CD8-positive, alpha-beta memory T cell (primary cell): ENCODE measurements around the gene PRSS56. TPM values are rescaled to one million over a fixed set of nuclear protein-coding genes. Genes with fewer than 3 reads are reported as not detected.

ENCODE experiments used
- CTCF ChIA-PET: fragments of 350-600 bp; sonication (Branson Sonifier 250); formaldehyde crosslinking; loops from one replicate; lab custom pipeline; 2021; ENCODE audit warnings: antibody characterized with exemption; lab: Charles Lee
- POLR2A ChIA-PET: fragments of 350-600 bp; sonication (Branson Sonifier 250); formaldehyde crosslinking; loops from one replicate; lab custom pipeline; 2021; ENCODE audit warnings: antibody characterized with exemption; lab: Charles Lee
- DNase-seq, 5 donors: peaks; one replicate each; pipeline versions ENCODE4 v3.0.0 to v3.0.0-alpha.2; 2020 to 2022; ENCODE audit warnings: mixed read lengths in 1 of 5
- H3K27ac ChIP-seq: one replicate; pipeline ENCODE4 v1.7.0; 2013; ENCODE audit warnings: low read depth, mild to moderate bottlenecking, low read length, moderate library complexity
- H3K27me3 ChIP-seq: 2 replicates; pipeline ENCODE4 v1.7.0; 2013; ENCODE audit warnings: low read length, mild to moderate bottlenecking; ENCODE audit not compliant: insufficient read depth, poor library complexity, severe bottlenecking
- H3K36me3 ChIP-seq: 2 replicates; pipeline ENCODE4 v1.7.0; 2013; ENCODE audit warnings: mild to moderate bottlenecking, low read length, moderate library complexity; ENCODE audit not compliant: insufficient read depth
- H3K4me1 ChIP-seq: 2 replicates; pipeline ENCODE4 v1.7.0; 2013; ENCODE audit warnings: mild to moderate bottlenecking, low read length, moderate library complexity; ENCODE audit not compliant: insufficient read depth
- H3K4me3 ChIP-seq: 2 replicates; pipeline ENCODE4 v1.7.0; 2013; ENCODE audit warnings: mild to moderate bottlenecking, low read length
- H3K9me3 ChIP-seq: 2 replicates; pipeline ENCODE4 v1.7.0; 2013; ENCODE audit warnings: mild to moderate bottlenecking, low read length
- H3K27ac Mint-ChIP-seq, 8 donors: one replicate each; pipeline ENCODE4 v1.8.0; 2020 to 2021; ENCODE audit warnings: mixed read lengths in 8 of 8, mild to moderate bottlenecking in 6 of 8, inconsistent platforms in 3 of 8, moderate library complexity in 3 of 8
- H3K27me3 Mint-ChIP-seq, 2 donors: one replicate each; pipeline ENCODE4 v1.8.0; 2020 to 2021; ENCODE audit warnings: mixed read lengths in 2 of 2, mild to moderate bottlenecking in 1 of 2, moderate library complexity in 1 of 2
- H3K36me3 Mint-ChIP-seq, 3 donors: one replicate each; pipeline ENCODE4 v1.8.0; 2020 to 2021; ENCODE audit warnings: mixed read lengths in 3 of 3, inconsistent platforms in 1 of 3, mild to moderate bottlenecking in 1 of 3
- H3K4me1 Mint-ChIP-seq, 3 donors: one replicate each; pipeline ENCODE4 v1.8.0; 2020 to 2021; ENCODE audit warnings: mixed read lengths in 3 of 3, inconsistent platforms in 1 of 3, mild to moderate bottlenecking in 1 of 3
- H3K4me3 Mint-ChIP-seq, 7 donors: one replicate each; pipeline ENCODE4 v1.8.0; 2020 to 2021; ENCODE audit warnings: mixed read lengths in 7 of 7, mild to moderate bottlenecking in 6 of 7, moderate library complexity in 4 of 7, inconsistent platforms in 2 of 7
- H3K9me3 Mint-ChIP-seq, 5 donors: one replicate each; pipeline ENCODE4 v1.8.0; 2020 to 2022; ENCODE audit warnings: mixed read lengths in 5 of 5, mild to moderate bottlenecking in 3 of 5, moderate library complexity in 2 of 5, inconsistent platforms in 1 of 5
- polyA plus RNA-seq: library from polyadenylated mRNA; unstranded; fragments of 300-500 nt; fragmentation: Illumina TruSeq; gene quantifications from one replicate; pipeline ENCODE4 v1.2.3, GENCODE V29; 2021
- total RNA-seq, 2 experiments: library from RNA; stranded (reverse); gene quantifications; one replicate each; pipeline ENCODE4 v1.2.3, GENCODE V29; 2021

Gene PRSS56
- total and polyA plus RNA-seq, 3 experiments from 2014 or later = not detected

GRCh38 chr2:232523402-232523681 lies 3.2 kb downstream of the PRSS56 start:
- peak overlapping the region in 6 of 7 donors; percentile 38 to 74 (median 63) for H3K4me3 Mint-ChIP-seq
- H3K9me3 ChIP-seq = no peaks in the 10 kb centered on the region
- peaks cover 0 to 1% (median 0%) of the 10 kb centered on the region in 3 donors for H3K36me3 Mint-ChIP-seq
- no peaks in the 10 kb centered on the region for H3K9me3 Mint-ChIP-seq
- H3K27me3 ChIP-seq = peaks cover 22% of the 10 kb centered on the region
- no peak for DNase-seq
- H3K36me3 ChIP-seq = no peaks in the 10 kb centered on the region
- H3K4me1 ChIP-seq = peaks cover 16% of the 10 kb centered on the region
- no peak overlapping the region for H3K27ac Mint-ChIP-seq
- H3K27me3 Mint-ChIP-seq = peaks cover 28 to 51% of the 10 kb centered on the region in 2 donors
- H3K4me1 Mint-ChIP-seq = peaks cover 11 to 22% (median 11%) of the 10 kb centered on the region in 3 donors
- ChIA-PET POLR2A (no interaction called here), CTCF (no interaction called here)
- H3K4me3 ChIP-seq = no peak overlapping the region
- H3K27ac ChIP-seq = no peak overlapping the region

- peaks cover 31 to 53% of the 10 kb centered on the region in 2 donors for H3K27me3 Mint-ChIP-seq
- DNase-seq = no peak
- Histone ChIP-seq H3K4me3 (no peak overlapping the region), H3K27ac (no peak overlapping the region), H3K9me3 (no peaks in the 10 kb centered on the region), H3K27me3 (peaks cover 22% of the 10 kb centered on the region), H3K36me3 (no peaks in the 10 kb centered on the region), H3K4me1 (peaks cover 22% of the 10 kb centered on the region)
- H3K4me3 Mint-ChIP-seq = peak overlapping the region in 4 of 7 donors; percentile 54 to 74 (median 66)
- peaks cover 17 to 28% (median 17%) of the 10 kb centered on the region in 3 donors for H3K4me1 Mint-ChIP-seq
- ChIA-PET CTCF (interaction anchor here (0.8 kb wide), 1 partner anchor 14 kb away, joined by 3 read pairs; no protein-coding TSS in a partner anchor), POLR2A (no interaction called here)
- H3K9me3 Mint-ChIP-seq = no peaks in the 10 kb centered on the region
- H3K27ac Mint-ChIP-seq = no peak overlapping the region
- peaks cover 0 to 1% (median 0%) of the 10 kb centered on the region in 3 donors for H3K36me3 Mint-ChIP-seq
Observed at GRCh38 chr2:232523682-232524597, 3.8 kb downstream of the PRSS56 start.

DNA sequence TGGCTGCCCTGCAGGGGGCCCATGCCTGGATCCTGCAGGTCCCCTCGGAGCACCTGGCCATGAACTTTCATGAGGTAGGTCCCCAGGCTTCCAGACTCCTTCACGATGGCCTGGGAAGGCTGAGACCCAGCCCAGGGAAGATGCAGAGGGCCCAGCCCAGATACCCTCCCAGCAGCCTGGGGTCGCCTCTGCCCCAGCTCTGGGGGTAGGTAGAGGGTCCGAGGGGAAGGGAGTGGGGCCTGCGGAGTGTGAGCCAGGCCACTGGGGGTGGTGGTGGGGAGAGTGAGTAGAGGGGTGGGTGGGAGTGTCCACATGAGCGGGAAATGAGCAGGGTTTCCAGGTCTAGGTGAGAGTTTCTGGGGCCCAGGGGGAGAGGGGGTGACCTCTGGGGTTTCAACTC lies 4.6 kb downstream of the PRSS56 start:
- ChIA-PET CTCF (interaction anchor here (0.8 kb wide), 1 partner anchor 13 kb away, joined by 3 read pairs; no protein-coding TSS in a partner anchor), POLR2A (no interaction called here)
- Histone ChIP-seq H3K27me3 (peaks cover 22% of the 10 kb centered on the region), H3K9me3 (no peaks in the 10 kb centered on the region), H3K4me3 (no peak overlapping the region), H3K27ac (no peak overlapping the region), H3K36me3 (no peaks in the 10 kb centered on the region), H3K4me1 (peaks cover 25% of the 10 kb centered on the region)
- DNase-seq = no peak
- peaks cover 0 to 1% (median 0%) of the 10 kb centered on the region in 3 donors for H3K36me3 Mint-ChIP-seq
- H3K27ac Mint-ChIP-seq = no peak overlapping the region
- H3K4me3 Mint-ChIP-seq = no peak overlapping the region
- no peaks in the 10 kb centered on the region for H3K9me3 Mint-ChIP-seq
- peaks cover 32 to 54% of the 10 kb centered on the region in 2 donors for H3K27me3 Mint-ChIP-seq
- H3K4me1 Mint-ChIP-seq = peaks cover 21 to 31% (median 22%) of the 10 kb centered on the region in 3 donors

- Mint-ChIP-seq H3K4me3 (no peak overlapping the region), H3K27ac (no peak overlapping the region), H3K27me3 (peaks cover 33 to 53% of the 10 kb centered on the region in 2 donors), H3K36me3 (peaks cover 0 to 1% (median 0%) of the 10 kb centered on the region in 3 donors), H3K4me1 (peaks cover 21 to 31% (median 22%) of the 10 kb centered on the region in 3 donors), H3K9me3 (no peaks in the 10 kb centered on the region)
- no peak for DNase-seq
- Histone ChIP-seq H3K27ac (no peak overlapping the region), H3K4me1 (peaks cover 25% of the 10 kb centered on the region), H3K36me3 (no peaks in the 10 kb centered on the region), H3K9me3 (no peaks in the 10 kb centered on the region), H3K27me3 (peaks cover 22% of the 10 kb centered on the region), H3K4me3 (no peak overlapping the region)
- CTCF ChIA-PET = no interaction called here
- POLR2A ChIA-PET = no interaction called here
Observed at GRCh38 chr2:232525199-232525598, 5.0 kb downstream of the PRSS56 start.

- H3K27me3 ChIP-seq = peaks cover 22% of the 10 kb centered on the region
- Mint-ChIP-seq H3K4me1 (peaks cover 21 to 31% (median 22%) of the 10 kb centered on the region in 3 donors), H3K9me3 (no peaks in the 10 kb centered on the region), H3K4me3 (no peak within 1 kb of the TSS), H3K36me3 (peaks cover 0 to 1% (median 0%) of the 10 kb centered on the region in 3 donors), H3K27ac (peak within 1 kb of the TSS in 2 of 8 donors; percentile 38 to 67), H3K27me3 (peaks cover 31 to 52% of the 10 kb centered on the region in 2 donors)
- H3K4me3 ChIP-seq = no peak within 1 kb of the TSS
- ChIA-PET POLR2A (no interaction called here), CTCF (no interaction called here)
- H3K9me3 ChIP-seq = no peaks in the 10 kb centered on the region
- no peak for DNase-seq
- H3K36me3 ChIP-seq = no peaks in the 10 kb centered on the region
- peaks cover 25% of the 10 kb centered on the region for H3K4me1 ChIP-seq
- no peak within 1 kb of the TSS for H3K27ac ChIP-seq
Observed at GRCh38 chr2:232525791-232526371, 5.7 kb downstream of the PRSS56 start, which contains the start of gene CHRND. Gene CHRND (plus strand): TSS chr2:232526160. CDS start chr2:232526216, 56 bp downstream.

- ChIA-PET POLR2A (no interaction called here), CTCF (no interaction called here)
- peaks cover 25% of the 10 kb centered on the region for H3K4me1 ChIP-seq
- peaks cover 20% of the 10 kb centered on the region for H3K27me3 ChIP-seq
- Mint-ChIP-seq H3K9me3 (no peaks in the 10 kb centered on the region), H3K27ac (no peak overlapping the region), H3K36me3 (peaks cover 0 to 1% (median 0%) of the 10 kb centered on the region in 3 donors), H3K4me3 (no peak overlapping the region), H3K27me3 (peaks cover 29 to 51% of the 10 kb centered on the region in 2 donors), H3K4me1 (peaks cover 20 to 30% (median 22%) of the 10 kb centered on the region in 3 donors)
- H3K27ac ChIP-seq = no peak overlapping the region
- no peaks in the 10 kb centered on the region for H3K36me3 ChIP-seq
- DNase-seq = no peak
- H3K4me3 ChIP-seq = no peak overlapping the region
- H3K9me3 ChIP-seq = no peaks in the 10 kb centered on the region
Observed at GRCh38 chr2:232526372-232526941, 6.3 kb downstream of the PRSS56 start.

DNA sequence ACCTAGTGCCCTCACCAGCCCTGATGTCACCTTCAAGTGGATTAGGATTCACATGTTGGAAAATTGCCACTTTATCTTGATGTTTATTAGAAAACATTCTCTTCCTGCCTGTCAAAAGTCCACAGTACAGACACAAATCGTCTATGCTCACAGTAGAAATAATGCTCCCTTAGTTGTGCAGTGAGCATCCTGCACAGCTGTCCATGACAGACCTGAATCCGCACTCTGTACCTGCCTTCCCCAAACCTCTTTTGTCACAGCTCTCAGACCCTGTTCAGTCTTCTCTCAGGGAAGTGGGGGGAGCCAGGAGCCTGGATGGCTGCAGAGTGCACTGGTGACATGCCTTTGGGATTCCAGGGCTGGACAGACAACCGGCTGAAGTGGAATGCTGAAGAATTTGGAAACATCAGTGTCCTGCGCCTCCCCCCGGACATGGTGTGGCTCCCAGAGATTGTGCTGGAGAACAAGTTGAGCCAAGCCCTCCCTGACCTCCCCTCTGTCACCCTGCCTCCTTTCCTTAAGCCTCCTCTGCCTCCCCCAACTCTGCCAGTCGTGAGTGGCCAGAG lies 7.8 kb downstream of the PRSS56 start:
- Histone ChIP-seq H3K4me3 (no peak overlapping the region), H3K27ac (no peak overlapping the region), H3K9me3 (no peaks in the 10 kb centered on the region), H3K36me3 (no peaks in the 10 kb centered on the region), H3K27me3 (peaks cover 10% of the 10 kb centered on the region), H3K4me1 (peaks cover 22% of the 10 kb centered on the region)
- Mint-ChIP-seq H3K27ac (peak overlapping the region in 1 of 8 donors; percentile 36), H3K36me3 (peaks cover 0 to 1% (median 0%) of the 10 kb centered on the region in 3 donors), H3K9me3 (no peaks in the 10 kb centered on the region), H3K27me3 (peaks cover 27 to 50% of the 10 kb centered on the region in 2 donors), H3K4me1 (peaks cover 17 to 24% (median 19%) of the 10 kb centered on the region in 3 donors), H3K4me3 (peak overlapping the region in 1 of 7 donors; percentile 7)
- DNase-seq = no peak
- CTCF ChIA-PET = no interaction called here
- POLR2A ChIA-PET = no interaction called here
